ENCODE data around the gene UBE2Q1.
"Not testable (repeated sequence)": the region's sequence is repeated elsewhere in the genome, so short reads cannot be mapped to it uniquely, and the experiment has no call there.

Gene UBE2Q1

DNA sequence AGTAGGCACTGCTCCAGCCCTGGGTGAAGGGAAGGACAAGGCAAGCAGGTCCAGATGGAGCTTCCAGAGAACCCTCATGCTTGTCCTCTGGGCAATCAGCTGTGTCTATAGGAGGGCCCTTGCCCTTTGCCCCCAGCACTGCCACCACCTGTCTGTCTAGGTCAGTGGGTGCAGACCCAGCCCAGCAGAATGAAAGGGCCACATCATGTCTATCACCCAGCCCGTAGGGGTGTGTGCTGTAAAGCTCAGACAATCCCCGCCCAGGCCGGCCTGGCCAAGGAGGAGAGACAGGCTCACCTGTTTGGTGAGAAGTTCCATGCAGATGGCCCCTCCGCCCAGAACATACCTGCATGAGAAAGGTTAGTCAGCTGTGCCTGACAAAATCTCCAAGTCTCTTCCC is 7.0 kb downstream of the UBE2Q1 start:
- no peak for DNase-seq (ENCODE audit: low read depth in 1 of 2, low spot score in 1 of 2)

DNA sequence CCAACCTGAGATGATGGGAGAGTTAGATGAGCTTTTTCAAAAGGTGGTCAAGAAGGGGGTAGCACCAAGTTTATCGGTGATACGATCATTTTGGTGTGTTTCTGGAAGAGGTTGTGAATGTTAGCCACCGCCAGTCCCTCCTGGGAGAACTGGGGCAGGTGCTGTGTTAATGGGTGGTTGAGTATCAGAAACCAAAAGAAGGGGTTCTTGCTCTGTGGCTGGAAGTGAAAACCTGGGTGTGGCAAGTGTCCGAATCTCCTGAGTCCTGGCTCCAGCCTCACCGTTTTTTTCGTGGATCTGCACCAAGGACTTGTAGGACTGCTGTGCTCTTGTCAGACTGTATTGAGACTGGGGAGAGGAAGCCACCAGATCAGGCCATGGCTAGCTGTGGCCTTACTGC is 7.8 kb downstream of the UBE2Q1 start:
- no peak for DNase-seq (ENCODE audit: low read depth in 1 of 2, low spot score in 1 of 2)

DNA sequence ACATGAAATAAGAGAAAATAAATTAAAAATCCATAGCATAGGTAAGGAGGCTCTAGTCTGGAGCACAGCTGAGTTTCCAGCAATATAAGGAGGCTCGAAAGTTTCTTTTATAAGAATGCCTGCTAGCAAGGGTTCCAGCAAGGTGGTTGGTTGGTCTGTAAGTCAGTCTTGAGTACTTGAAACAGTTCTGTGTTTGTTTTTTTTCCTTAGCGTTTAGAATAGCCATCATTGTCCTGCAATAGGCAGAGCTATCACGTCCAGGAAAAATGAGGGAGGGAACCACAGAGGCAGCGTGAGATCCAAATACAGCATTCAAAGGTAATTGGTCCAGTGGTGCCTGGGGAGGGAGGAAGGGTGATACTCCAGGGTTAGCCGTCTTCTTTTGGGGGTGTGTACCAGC is 8.4 kb downstream of the UBE2Q1 start:
- no peak for DNase-seq (ENCODE audit: low read depth in 1 of 2, low spot score in 1 of 2)

DNA sequence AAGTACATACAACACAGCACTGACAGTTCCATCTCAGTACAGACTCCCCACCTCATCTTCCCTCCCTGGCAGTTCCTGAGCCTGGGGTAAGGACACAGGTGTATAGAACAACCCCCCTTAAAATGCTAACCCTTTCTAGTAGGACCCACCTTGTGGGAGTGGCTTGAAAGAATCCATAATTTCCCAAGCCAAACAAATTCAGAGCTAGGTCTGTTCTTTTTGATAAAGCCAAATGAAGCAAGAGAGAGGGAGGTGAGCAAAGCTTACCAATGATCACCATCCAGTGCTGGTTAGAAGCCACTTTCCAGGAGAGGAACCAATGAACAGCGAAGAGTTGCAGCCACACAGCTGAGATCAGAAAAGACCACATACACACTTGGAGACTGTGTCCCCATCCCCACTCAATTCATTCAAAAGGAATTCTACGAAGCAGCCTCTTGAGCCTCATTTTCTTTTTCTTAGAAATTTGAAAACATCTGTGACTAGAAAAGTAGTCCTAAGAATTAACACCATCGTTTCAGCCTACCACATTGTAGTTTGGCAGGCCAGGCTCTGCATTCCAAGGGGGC is 9.2 kb downstream of the UBE2Q1 start:
- DNase-seq (ENCODE audit: low read depth in 1 of 2, low spot score in 1 of 2): no peak

DNA sequence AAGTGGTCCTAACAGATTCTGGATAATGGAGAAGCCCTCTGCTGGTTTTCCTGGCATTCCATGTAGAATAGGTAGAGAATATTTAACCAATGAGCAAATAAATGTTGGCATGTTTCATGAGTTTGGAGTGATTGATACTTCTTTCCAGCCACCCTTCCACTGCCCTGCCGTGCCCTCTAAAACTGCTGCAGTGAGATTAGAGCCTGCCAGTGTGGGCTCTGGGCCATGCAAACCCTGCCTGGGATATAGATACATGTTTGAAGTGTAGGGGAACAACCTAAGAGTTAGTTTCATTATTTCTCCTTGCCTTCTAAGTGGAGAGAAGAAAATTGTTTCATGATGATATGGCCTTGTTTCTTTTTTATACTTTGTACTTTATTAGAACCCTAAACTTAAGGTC is 10.4 kb downstream of the UBE2Q1 start:
- DNase-seq (ENCODE audit: low read depth in 1 of 2, low spot score in 1 of 2): no peak

DNA sequence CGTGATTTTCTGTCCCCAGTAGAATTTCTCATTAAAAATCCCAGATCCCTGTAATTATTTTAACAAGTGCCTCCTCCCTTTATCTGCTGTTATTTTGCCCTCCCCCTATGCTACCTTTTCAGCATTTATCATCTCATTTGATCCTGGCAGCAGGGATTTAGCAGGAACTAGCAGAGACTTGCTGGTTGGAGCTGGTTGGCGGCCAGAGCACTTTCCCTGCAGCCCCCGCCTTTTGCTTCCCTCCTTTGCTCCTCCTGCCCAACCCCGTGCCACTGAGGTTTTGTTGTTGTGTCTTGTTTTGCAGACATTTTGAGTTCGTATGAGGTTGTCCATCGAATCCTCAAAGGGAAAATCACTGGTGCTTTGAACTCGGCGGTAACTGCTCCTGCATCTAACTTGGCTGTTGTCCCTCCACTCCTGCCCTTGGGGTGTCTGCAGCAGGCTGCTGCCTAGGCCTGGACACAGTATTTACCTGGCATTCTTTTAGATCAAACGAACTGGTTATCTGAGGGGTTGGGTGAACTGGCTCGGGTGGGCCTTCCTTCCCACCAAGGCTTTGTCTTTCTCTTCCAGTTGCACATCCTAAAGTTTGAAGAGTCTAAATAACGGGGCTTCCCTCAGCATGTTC is 11.2 kb downstream of the UBE2Q1 start:
- no peak for DNase-seq (ENCODE audit: low read depth in 1 of 2, low spot score in 1 of 2)

DNA sequence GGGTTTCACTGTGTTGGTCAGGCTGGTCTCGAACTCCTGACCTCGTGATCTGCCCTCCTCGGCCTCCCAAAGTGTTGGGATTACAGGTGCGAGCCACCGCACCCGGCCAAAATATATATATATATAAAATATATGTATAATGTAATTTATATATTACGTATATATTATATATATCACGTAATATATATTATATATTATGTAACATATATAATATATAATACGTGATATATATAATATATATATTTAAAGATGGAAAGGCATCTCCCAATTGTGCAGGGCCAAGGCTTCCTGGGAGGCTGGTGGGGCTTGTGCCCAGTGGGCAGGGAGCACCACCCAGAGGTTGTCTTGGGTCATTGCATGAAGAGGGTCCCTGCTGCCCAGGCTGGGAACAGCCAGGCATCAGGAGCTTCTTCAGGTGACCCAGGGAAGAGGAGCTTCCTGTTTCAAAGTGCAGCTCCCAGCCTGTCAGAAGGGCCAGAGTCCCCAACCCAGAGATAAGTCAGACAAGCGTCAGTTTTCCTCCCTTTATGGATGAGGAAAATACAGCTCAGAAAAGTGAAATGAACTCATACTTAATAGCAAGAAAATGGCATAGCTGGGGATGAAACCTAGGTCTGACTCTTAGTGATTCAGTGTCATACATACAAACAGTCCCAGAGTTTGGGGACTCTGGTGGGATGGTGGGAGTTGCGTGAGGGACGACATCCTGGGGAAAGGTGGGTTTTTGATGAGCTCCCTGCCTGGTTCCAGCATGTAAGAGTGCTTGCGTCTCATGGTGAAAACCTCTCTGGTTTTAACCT is 12.0 kb downstream of the UBE2Q1 start:
- DNase-seq (ENCODE audit: low read depth in 1 of 2, low spot score in 1 of 2): peak; percentile 12 to 31

DNA sequence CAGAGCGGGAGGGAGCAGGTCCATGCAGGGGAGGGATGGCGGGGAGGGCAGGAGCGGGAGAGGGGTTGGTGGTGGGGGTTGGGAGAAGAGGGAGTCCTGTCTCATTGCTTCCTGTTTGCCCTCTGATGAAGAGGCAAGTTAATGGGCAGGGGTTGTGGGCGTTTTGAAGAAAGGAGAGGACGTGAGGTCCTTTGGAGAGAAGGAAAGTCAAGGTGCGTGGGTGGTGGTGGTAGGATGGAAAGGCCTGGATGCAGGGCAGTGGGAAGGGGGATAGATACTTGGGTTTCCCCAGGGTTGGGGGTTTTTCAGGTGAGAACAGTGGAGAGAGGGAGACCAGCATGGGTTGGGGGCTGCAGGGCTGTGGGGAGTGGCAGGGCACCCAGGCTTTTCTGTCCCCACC is 17.2 kb downstream of the UBE2Q1 start:
- DNase-seq (ENCODE audit: low read depth in 1 of 2, low spot score in 1 of 2): no peak

DNA sequence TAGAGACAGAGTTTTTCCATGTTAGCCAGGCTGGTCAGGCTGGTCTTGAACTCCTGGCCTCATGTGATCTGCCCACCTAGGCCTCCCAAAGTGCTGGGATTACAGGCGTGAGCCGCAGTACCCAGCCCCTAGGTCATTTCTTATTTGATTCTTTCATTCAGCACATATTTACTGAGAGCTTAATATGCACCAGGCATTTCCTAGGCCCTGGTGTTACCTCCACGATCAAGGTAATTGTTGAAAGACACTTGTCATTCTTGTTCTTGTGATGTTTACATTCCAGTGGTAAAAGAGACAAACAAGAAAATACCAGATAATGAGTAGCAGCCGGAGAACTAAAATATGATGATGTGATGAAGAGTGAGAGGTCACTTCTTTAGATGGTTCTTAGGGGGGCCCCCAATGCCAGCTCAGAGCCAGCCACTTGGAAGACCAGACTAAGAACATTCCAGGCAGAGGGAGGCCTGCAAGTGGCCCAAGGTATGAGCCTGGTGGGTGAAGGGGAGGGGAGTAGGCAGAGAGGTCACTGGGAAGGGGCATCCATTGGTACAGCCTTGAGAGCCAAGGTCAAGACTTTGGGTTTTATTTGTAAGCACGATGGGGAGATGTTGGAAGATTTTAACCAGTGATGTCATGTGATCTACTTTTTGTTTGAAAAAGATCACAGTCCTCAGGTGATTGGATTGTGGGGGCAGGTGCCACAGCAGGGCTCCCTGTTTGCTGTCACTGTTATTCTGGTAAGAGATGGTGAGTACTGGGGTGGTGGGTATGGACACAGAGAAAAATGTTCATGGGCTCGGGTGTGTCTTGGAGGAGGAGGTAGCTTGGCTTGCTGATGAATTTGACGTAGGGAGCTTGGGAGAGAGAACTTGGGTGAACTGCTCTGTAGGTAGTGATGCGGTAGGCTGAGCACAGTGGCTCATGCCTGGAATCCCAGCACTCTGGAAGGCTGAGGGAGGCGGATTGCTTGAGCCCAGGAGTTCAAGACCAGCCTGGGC is 18.7 kb downstream of the UBE2Q1 start:
- DNase-seq (ENCODE audit: low read depth in 1 of 2, low spot score in 1 of 2): no peak

DNA sequence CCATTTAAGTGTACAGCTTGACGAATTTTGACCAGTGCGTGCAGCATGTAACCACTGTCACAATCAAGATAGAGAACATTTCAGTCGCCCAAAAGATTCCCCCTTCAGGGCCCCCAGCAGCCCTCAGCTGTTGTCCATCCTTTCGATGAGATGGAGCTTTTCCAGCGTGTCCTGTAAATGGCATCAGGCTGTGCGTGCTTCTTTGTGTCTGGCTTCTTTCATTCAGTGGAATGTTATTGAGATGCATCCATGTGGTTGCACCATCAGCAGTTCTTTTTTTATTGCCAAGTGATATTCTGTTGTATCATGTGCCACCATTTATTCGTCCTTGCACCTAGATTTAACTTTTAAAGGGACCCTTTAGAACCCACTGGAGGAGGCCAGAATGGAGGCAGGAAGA is 21.9 kb downstream of the UBE2Q1 start:
- DNase-seq (ENCODE audit: low read depth in 1 of 2, low spot score in 1 of 2): no peak

DNA sequence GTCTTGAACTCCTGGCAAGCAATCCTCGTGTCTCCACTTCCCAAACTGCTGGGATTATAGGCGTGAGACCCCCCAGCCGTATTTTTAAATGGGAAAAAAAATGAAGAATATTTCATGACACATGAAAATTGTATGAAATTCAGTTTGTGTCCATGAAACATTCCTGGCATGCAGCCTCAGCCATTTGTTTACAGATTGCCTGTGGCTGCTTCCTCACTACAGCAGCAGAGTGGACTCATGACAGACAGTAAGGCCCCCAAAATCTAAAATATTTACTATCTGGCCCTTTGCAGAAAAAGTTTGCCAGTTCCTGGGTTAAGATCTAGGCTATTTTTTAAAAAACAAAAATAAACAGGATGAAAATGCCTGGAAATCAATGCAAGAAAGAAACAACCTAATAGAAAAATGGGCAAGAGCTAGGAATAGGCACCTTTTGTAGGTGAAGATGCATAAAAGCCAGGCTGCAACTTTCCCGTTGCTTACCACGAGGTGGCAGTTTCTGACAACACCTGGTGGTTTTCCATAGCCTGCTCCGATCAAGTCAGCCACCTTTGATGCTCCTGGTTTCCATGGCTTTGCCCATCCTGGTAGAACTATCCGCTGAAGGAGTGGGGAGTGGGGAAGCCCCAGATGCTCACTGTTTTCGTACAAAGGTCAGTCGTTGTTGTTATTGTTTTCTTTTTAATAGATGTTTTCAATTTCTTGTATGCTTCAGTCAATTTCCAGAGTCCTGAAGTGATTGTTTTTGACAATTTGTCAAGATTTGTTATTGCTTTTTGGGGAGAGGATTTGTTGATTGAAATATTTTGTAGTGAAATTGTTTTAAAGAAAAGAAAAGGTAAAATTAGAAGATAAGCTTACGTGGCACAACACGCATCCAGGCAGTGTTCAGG is 24.3 kb downstream of the UBE2Q1 start:
- DNase-seq (ENCODE audit: low read depth in 1 of 2, low spot score in 1 of 2): no peak

DNA sequence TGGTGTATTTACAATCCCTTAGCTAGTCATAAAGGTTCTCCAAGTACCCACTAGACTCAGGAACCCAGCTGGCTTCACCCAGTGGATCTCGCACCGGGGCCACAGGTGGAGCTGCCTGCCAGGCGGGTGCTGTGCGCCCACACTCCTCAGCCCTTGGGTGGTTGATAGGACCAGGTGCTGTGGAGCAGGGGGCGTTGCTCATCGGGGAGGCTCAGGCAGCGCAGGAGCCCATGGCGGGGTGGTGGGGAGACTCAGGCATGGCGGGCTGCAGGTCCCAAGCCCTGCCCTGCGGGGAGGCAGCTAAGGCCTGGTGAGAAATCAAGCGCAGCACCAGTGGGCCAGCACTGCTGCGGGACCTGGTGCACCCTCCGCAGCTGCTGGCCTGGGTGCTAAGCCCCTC is 26.5 kb downstream of the UBE2Q1 start:
- DNase-seq (ENCODE audit: low read depth in 1 of 2, low spot score in 1 of 2): not testable (repeated sequence)

DNA sequence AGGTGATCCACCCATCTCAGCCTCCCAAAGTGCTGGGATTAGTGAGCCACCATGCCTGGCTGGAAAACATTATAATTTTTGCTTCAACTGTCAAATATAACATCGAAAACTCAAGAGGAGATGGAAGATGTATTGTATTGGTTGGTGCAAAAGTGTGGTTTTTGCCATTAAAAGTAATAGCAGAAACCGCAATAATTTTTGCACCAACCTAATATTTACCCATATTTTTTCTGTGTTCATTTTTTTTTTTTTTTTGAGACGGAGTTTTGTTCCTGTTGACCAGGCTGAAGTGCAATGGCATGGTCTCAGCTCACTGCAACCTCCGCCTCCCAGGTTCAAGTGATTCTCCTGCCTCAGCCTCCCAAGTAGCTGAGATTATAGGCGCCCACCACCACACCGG is 29.2 kb downstream of the UBE2Q1 start:
- DNase-seq (ENCODE audit: low read depth in 1 of 2, low spot score in 1 of 2): no peak

DNA sequence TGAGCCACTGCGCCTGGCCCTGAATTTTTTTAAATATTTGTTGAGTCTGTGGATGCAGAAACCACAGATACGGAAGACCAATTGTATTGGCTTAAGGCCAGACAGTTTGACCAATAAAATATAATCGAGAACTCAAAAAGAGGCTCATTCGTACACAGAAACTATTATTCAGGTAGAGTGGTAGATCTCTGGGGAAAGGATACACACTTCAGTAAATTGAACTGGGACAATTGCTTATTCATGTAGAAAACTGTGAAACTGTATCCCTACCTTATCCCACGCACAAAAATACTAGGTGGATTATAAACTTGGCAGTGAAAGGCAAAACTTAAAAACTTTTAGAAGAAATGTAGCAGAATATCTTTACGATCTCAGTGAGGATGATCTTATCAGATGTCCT is 31.3 kb downstream of the UBE2Q1 start:
- no peak for DNase-seq (ENCODE audit: low read depth in 1 of 2, low spot score in 1 of 2)

DNA sequence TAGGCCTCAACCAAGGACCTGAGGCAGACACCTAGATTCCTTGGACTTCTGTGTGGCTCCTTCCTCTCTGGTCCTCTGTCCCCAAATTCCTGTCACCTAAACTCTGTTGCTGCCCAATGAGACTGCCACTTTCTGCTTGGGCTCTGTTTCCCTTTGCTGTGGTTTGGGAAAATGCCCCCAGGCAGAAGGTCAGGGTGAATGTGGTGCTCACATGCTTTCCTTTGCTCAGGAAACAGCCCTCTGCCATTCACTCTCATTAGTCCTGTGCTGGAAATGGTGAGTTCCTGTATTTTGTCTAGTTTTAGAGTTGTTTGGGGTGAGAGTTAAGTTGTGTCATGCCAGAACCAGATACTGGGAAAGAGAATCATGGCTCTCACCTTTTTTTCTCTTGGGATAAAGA is 33.6 kb downstream of the UBE2Q1 start:
- DNase-seq (ENCODE audit: low read depth in 1 of 2, low spot score in 1 of 2): no peak

DNA sequence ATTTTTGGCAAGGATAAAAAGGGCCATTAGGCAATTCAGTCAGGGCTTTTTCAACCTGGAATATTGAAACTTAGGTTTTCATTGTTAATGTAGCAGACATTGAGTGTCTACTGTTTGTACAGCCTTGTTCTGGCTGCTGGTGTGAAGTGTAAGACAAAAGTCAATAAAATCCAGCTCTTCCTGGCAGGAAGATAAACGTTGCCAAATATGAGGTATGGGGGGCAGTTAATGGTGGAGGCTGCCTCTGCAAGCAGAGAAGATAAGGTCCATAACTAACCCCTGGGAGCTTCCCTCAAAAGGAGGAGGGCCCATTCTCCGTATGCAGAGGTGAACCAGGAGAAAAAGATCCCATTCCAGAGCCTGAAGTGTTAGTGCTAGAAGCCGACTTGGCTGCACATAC is 36.8 kb downstream of the UBE2Q1 start:
- no peak for DNase-seq (ENCODE audit: low read depth in 1 of 2, low spot score in 1 of 2)

DNA sequence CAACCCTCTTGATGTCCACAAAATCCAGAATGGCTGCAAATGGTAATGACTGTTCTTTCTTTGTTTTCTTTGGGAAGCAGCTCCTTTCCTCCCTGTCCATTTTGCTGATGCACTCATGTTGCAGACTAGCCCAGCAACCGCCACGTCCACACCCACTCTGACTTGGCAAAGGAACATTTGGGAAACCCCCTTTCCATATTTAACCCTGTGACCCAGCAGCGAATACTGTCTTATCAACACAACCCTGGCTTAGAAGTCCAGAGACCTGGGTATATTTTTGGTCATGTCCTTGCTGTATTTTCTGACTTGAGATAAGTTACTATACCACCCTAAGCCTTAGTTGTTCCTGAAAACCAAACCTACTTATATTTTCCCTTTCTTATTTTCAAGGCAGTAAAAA is 38.1 kb downstream of the UBE2Q1 start:
- DNase-seq (ENCODE audit: low read depth in 1 of 2, low spot score in 1 of 2): no peak

DNA sequence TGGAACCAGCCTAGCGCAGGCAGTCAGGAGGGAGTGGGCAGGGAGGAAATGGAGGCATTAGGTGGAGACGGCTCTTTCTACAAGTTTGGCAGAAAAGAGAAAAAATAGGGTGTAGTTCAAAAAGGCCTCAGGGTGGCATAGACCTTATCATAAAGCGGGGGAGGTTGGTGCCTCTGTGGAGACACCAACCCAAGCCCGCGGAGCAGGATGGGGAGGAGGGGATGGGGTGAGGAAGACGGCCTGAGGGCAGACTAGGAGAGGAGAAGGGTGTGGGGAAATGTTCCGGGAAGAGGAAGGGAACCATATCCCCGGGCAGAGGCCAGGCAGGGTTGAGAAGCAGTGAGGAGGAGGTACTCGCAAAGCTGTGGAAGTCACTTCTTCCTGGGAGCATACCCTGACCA is 38.9 kb downstream of the UBE2Q1 start:
- no peak for DNase-seq (ENCODE audit: low read depth in 1 of 2, low spot score in 1 of 2)

DNA sequence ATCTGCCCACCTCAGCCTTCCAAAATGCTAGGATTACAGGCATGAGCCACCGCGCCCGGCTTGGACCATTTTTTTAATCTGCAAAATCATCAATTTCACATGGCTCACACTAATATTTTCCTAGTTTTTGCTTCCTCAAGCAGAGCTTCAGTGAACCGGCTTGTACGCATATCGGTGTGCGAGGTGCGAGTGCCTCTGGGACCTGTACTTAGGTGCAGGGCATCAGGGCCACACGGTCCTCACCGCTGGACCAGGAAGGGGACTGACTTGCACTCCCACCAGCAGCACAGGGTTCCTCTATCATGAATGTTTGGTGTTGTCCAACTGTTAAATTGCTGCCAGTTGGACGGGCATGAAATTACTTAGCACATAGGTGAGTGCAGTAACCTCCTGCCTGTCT is 40.8 kb downstream of the UBE2Q1 start:
- no peak for DNase-seq (ENCODE audit: low read depth in 1 of 2, low spot score in 1 of 2)

DNA sequence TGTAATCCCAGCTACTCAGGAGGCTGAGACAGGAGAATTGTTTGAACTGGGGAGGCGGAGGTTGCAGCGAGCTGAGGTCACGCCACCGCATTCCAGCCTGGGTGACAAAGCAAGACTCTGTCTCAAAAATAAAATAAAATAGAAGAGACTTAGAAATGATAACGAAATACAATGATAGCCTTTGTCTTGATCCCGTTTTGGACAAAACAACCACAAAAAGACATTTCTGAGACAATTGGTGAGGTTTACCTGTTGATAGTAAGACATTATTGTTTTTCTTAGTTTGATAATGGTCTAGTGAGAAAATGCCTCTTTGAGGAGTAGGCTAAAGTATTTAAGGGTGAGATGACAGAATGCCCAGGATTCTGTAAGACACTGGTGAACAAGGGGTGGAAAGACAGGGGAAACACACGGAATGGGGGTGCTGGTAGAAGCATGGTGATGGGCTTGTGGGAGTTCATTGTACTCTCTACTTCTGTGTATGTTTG is 44.4 kb downstream of the UBE2Q1 start:
- DNase-seq (ENCODE audit: low read depth in 1 of 2, low spot score in 1 of 2): no peak
